A549 treated with Mapracorat at 1 μM for 4 hours (cell line): ENCODE data around the gene RXFP2. TPM values are rescaled to one million over a fixed set of nuclear protein-coding genes. Genes with fewer than 3 reads are reported as not detected.

Experiments
- total RNA-seq: library from RNA; stranded (reverse); fragments of 200-300 nt; extraction: Qiagen RNA extraction; gene quantifications from 5 replicates; pipeline ENCODE4 v1.2.3, GENCODE V29; 2022

The RXFP2 gene, protein sequence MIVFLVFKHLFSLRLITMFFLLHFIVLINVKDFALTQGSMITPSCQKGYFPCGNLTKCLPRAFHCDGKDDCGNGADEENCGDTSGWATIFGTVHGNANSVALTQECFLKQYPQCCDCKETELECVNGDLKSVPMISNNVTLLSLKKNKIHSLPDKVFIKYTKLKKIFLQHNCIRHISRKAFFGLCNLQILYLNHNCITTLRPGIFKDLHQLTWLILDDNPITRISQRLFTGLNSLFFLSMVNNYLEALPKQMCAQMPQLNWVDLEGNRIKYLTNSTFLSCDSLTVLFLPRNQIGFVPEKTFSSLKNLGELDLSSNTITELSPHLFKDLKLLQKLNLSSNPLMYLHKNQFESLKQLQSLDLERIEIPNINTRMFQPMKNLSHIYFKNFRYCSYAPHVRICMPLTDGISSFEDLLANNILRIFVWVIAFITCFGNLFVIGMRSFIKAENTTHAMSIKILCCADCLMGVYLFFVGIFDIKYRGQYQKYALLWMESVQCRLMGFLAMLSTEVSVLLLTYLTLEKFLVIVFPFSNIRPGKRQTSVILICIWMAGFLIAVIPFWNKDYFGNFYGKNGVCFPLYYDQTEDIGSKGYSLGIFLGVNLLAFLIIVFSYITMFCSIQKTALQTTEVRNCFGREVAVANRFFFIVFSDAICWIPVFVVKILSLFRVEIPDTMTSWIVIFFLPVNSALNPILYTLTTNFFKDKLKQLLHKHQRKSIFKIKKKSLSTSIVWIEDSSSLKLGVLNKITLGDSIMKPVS
- not detected in 5 replicates for total RNA-seq

DNA sequence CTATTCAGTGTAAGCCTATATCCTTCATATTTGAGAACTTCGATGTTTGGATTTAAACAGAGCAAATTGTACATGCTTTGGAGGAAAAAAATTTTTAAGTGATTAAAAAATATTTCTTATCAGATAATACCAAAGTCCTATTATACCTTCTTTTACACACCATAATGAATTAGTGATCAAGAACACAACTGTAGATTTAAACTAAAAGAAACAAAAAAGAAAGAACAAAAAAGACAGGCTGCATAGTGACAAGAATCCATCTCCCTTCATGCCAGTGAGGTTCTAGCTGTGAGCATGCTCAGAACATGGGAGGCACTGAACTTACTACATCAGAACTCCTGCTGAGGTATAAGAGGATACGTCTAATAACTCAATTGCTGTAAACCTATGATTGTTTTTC is at the start of gene RXFP2:
Gene RXFP2 (plus strand): TSS at position 301 of the 400 bp plus-strand sequence. CDS start 87 bp downstream, at position 388.

